PC-3 (cell line): Measurements from ENCODE around the gene BMF. TPM values are rescaled to one million over a fixed set of nuclear protein-coding genes. Genes with fewer than 3 reads are reported as not detected.

Source experiments
- ATAC-seq: fragments of 200-7000 bp; cut with Tn5 transposase; 2 replicates; pipeline ENCODE4 v1.9.1; 2020; ENCODE audit warnings: mild to moderate bottlenecking, moderate library complexity
- BruUV-seq: library from RNA; stranded (reverse); fragments of 400-500 nt; replicated peaks from 2 replicates; lab custom pipeline; 2021; lab: Mats Ljungman, UMichigan
- CTCF ChIA-PET: fragments of 300-600 bp; sonication (Branson Sonifier 250); formaldehyde crosslinking; loops from one replicate; lab custom pipeline; 2022; ENCODE audit warnings: antibody characterized with exemption; lab: Charles Lee
- POLR2A ChIA-PET: fragments of 300-600 bp; sonication (Branson Sonifier 250); formaldehyde crosslinking; loops from one replicate; lab custom pipeline; 2022; ENCODE audit warnings: antibody characterized with exemption; ENCODE audit not compliant: unreplicated experiment; lab: Charles Lee
- DNase-seq: peaks from one replicate; pipeline ENCODE4 v3.0.0-alpha.2; 2015
- H2AFZ ChIP-seq: fragments of 300-600 bp; sonication (generic); 2 replicates; pipeline ENCODE4 v1.6.0; 2016; ENCODE audit warnings: antibody characterized with exemption, low read length
- H3F3A ChIP-seq: fragments of 300-600 bp; sonication (generic); one replicate; pipeline ENCODE4 v1.6.0; 2017; ENCODE audit warnings: antibody characterized with exemption, low read length, control low read depth, mild to moderate bottlenecking; ENCODE audit not compliant: unreplicated experiment
- H3K27ac ChIP-seq: fragments of 300-600 bp; sonication (generic); 2 replicates; pipeline ENCODE4 v1.5.1; 2016; ENCODE audit warnings: mild to moderate bottlenecking, low read length
- H3K27me3 ChIP-seq: fragments of 300-600 bp; sonication (generic); 2 replicates; pipeline ENCODE4 v1.6.1; 2016; ENCODE audit warnings: low read length, mixed read lengths
- H3K36me3 ChIP-seq: fragments of 300-600 bp; sonication (generic); 2 replicates; pipeline ENCODE4 v1.6.1; 2016; ENCODE audit warnings: low read depth, mixed run types, low read length, mixed read lengths
- H3K4me1 ChIP-seq: fragments of 300-600 bp; sonication (generic); 2 replicates; pipeline ENCODE4 v1.5.1; 2016; ENCODE audit warnings: low read length; ENCODE audit not compliant: insufficient read depth
- H3K4me2 ChIP-seq: fragments of 300-600 bp; sonication (generic); 2 replicates; pipeline ENCODE4 v1.6.0; 2016; ENCODE audit warnings: low read length
- H3K4me3 ChIP-seq: fragments of 300-600 bp; sonication (generic); 2 replicates; pipeline ENCODE4 v1.5.1; 2016; ENCODE audit warnings: mild to moderate bottlenecking, low read length, mixed read lengths
- H3K79me2 ChIP-seq: fragments of 300-600 bp; sonication (generic); 2 replicates; pipeline ENCODE4 v1.6.1; 2017; ENCODE audit warnings: low read length, mixed read lengths
- H3K9ac ChIP-seq: fragments of 300-600 bp; sonication (generic); 2 replicates; pipeline ENCODE4 v1.6.0; 2016; ENCODE audit warnings: mild to moderate bottlenecking, low read length
- H3K9me2 ChIP-seq: fragments of 300-600 bp; sonication (generic); replicated peaks from 2 replicates; pipeline ENCODE4 v1.6.1; 2016; ENCODE audit warnings: mixed run types, low read length, mixed read lengths
- H3K9me3 ChIP-seq: fragments of 300-600 bp; sonication (generic); 2 replicates; pipeline ENCODE4 v1.6.1; 2016; ENCODE audit warnings: low read length, mixed read lengths
- H4K20me1 ChIP-seq: fragments of 300-600 bp; sonication (generic); 2 replicates; pipeline ENCODE4 v1.6.1; 2016; ENCODE audit warnings: low read length, mixed read lengths
- EZH2 ChIP-seq: fragments of 300-600 bp; sonication (generic); IDR thresholded peaks from one replicate; pipeline ENCODE4 v1.6.1; 2017; ENCODE audit warnings: antibody characterized with exemption, mild to moderate bottlenecking, low read length; ENCODE audit not compliant: unreplicated experiment
- EZH2phosphoT487 ChIP-seq: fragments of 300-600 bp; sonication (generic); IDR thresholded peaks from 2 replicates; pipeline ENCODE4 v1.6.1; 2018; ENCODE audit warnings: mild to moderate bottlenecking, antibody characterized with exemption, low read length, borderline replicate concordance
- intact Hi-C: fragments of 100-400 bp; cut with micrococcal nuclease; formaldehyde crosslinking; loops from 2 replicates; pipeline ENCODE4 v1.9.0; 2023
- total RNA-seq: library from RNA; depleted of rRNA; stranded (reverse); fragments of >200 nt; gene quantifications from 2 replicates; pipeline ENCODE4 v1.2.3, GENCODE V29; 2014
- TF ChIP-seq, protein P1 (sequence below): fragments of 300-600 bp; sonication (generic); conservative IDR thresholded peaks from 2 replicates; pipeline ENCODE4 v1.5.1; 2017; ENCODE audit warnings: antibody characterized with exemption, low read depth, mild to moderate bottlenecking, low read length

Gene BMF
- total RNA-seq, 1 experiment from 2014 or later, result 0.95 TPM

DNA sequence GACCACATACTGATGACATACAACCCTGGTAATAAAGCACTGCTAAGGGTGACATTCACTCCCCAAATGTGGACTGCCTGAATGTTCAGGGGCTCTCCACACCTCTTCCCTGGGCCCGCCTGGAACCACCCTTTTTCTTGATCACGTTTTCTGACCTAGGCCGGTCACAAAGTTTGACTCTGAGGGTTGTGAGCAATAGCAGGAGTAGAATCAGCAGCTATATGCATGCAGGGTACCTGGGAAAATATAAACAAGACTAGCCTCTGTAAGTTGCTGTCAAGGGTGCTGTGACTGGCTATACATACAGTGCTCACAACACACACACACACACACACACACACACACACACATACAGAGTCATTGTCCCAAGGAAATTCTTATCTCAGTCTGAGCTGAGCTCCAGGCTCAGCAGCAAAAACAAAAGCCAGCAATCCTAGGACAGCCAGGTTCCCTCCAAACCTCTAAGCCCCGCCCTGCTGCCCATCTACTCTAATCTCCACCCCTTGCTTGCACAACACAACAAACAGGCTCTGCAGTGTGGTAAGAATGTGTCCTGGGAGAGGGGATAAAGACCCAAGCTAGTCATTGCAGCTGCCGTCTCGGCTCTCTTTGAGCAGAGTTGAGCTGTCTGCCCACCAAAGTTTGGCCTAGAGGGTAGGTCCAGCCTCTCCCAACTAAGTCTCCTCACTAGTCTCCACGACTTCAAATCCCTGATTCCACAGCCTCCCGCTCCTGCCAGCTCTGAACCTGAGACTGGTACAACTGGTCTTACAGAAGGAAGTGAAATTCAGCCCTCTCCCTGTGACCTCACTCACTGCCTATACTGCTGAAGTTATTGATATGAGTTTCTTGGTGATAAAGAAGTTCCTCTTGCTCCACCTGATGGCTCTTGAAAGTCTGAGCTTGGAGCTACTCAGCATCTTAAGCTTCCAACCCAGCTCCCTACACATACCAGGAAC lies 2.2 kb downstream of the BMF start:
- ATAC-seq, result peak; percentile 1; the same call in 1 of the 2 replicates
- Histone ChIP-seq H3K27me3 (no peaks in the 10 kb centered on the region), H3K9me2 (no peaks in the 10 kb centered on the region), H3K27ac (peak overlapping the region; percentile 47), H3K4me3 (peak overlapping the region; percentile 25; the same call in 1 of the 2 replicates), H3K9ac (no peak overlapping the region), H4K20me1 (no peaks in the 10 kb centered on the region), H2AFZ (peak overlapping the region; percentile 47; the same call in 1 of the 2 replicates), H3F3A (peaks cover 12% of the 10 kb centered on the region), H3K4me2 (peak overlapping the region; percentile 99), H3K36me3 (no peaks in the 10 kb centered on the region), H3K4me1 (peaks cover 72% of the 10 kb centered on the region), H3K79me2 (no peaks in the 10 kb centered on the region), H3K9me3 (no peaks in the 10 kb centered on the region)
- no TSS peak for BruUV-seq
- intact Hi-C loops, result loop anchor here (1.0 to 5.0 kb wide), 3 partner anchors 168 to 319 kb away; no protein-coding TSS in a partner anchor
- CTCF ChIA-PET, result interaction anchor here (0.6 to 4.0 kb wide), 8 partner anchors 12 to 76 kb away, joined by 3 to 57 read pairs (median 3); no protein-coding TSS in a partner anchor
- TF ChIP-seq, protein P1, sequence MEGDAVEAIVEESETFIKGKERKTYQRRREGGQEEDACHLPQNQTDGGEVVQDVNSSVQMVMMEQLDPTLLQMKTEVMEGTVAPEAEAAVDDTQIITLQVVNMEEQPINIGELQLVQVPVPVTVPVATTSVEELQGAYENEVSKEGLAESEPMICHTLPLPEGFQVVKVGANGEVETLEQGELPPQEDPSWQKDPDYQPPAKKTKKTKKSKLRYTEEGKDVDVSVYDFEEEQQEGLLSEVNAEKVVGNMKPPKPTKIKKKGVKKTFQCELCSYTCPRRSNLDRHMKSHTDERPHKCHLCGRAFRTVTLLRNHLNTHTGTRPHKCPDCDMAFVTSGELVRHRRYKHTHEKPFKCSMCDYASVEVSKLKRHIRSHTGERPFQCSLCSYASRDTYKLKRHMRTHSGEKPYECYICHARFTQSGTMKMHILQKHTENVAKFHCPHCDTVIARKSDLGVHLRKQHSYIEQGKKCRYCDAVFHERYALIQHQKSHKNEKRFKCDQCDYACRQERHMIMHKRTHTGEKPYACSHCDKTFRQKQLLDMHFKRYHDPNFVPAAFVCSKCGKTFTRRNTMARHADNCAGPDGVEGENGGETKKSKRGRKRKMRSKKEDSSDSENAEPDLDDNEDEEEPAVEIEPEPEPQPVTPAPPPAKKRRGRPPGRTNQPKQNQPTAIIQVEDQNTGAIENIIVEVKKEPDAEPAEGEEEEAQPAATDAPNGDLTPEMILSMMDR, result peak; percentile 43
- no peak for TF ChIP-seq EZH2
- TF ChIP-seq EZH2phosphoT487, result no peak
- DNase-seq, result peak; percentile 81
- POLR2A ChIA-PET, result interaction anchor here (0.6 to 1.0 kb wide), 3 partner anchors 67 to 171 kb away, joined by 3 to 13 read pairs (median 3); partner anchors contain the start of gene SRP14

DNA sequence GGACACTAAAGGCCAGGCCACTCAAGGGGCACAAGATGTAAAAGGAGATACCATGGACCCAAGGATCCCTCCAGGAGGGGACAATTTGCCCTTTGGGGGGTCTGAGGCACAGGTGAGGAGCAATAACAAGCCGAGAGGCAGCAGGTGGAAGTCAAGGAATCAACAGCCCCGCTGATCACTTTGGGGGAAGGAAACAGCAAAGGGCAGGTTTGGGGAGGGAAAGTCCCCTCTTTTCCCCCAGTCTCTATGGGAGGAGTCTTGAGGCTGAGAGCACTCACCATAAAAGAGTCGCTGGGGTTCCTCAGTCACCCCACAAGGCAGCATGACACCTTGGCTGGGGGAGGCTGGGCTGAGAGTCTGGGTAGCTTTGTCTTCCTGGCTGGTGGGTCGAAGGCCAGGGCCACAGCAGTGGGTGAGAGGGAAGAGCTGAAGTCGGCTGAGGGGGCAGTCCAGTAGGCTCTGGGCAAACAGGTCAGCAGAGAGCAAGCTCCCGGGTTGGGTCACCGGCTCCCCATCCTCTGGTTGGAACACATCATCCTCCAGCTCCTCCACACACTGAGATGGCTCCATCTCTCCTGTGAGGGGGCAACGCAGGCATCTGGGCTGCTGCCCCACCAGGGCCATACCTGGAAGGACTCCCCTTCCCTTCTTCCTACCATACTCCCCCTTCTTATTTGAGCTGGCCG lies 3.0 kb downstream of the BMF start:
- Histone ChIP-seq H3F3A (peaks cover 12% of the 10 kb centered on the region), H3K27ac (peak overlapping the region; percentile 47), H3K36me3 (no peaks in the 10 kb centered on the region), H3K9me2 (no peaks in the 10 kb centered on the region), H2AFZ (no peak overlapping the region), H3K79me2 (no peaks in the 10 kb centered on the region), H4K20me1 (no peaks in the 10 kb centered on the region), H3K4me3 (no peak overlapping the region), H3K27me3 (no peaks in the 10 kb centered on the region), H3K4me2 (peak overlapping the region; percentile 99), H3K9me3 (no peaks in the 10 kb centered on the region), H3K9ac (peak overlapping the region; percentile 36), H3K4me1 (peaks cover 80% of the 10 kb centered on the region)
- ATAC-seq, result no peak
- no peak for DNase-seq
- TF ChIP-seq, protein P1, result no peak
- TF ChIP-seq EZH2 (no peak), EZH2phosphoT487 (no peak)
- POLR2A ChIA-PET, result no interaction called here
- CTCF ChIA-PET, result interaction anchor here (0.7 to 4.0 kb wide), 3 partner anchors 12 to 169 kb away, joined by 3 to 57 read pairs (median 8); no protein-coding TSS in a partner anchor
- intact Hi-C loops, result loop anchor here (5.0 kb wide), 2 partner anchors 232 to 318 kb away; no protein-coding TSS in a partner anchor
- BruUV-seq, result no TSS peak
